ENCODE data around the gene DGKD. TPM values are rescaled to one million over a fixed set of nuclear protein-coding genes. Genes with fewer than 3 reads are reported as not detected.
A peak's percentile ranks its signal among the peaks of the same experiment; 100 is the strongest.

DGKD gene
- total and polyA plus RNA-seq, 4 donors: 26.0 to 75.0 (median 43.8) TPM

DNA sequence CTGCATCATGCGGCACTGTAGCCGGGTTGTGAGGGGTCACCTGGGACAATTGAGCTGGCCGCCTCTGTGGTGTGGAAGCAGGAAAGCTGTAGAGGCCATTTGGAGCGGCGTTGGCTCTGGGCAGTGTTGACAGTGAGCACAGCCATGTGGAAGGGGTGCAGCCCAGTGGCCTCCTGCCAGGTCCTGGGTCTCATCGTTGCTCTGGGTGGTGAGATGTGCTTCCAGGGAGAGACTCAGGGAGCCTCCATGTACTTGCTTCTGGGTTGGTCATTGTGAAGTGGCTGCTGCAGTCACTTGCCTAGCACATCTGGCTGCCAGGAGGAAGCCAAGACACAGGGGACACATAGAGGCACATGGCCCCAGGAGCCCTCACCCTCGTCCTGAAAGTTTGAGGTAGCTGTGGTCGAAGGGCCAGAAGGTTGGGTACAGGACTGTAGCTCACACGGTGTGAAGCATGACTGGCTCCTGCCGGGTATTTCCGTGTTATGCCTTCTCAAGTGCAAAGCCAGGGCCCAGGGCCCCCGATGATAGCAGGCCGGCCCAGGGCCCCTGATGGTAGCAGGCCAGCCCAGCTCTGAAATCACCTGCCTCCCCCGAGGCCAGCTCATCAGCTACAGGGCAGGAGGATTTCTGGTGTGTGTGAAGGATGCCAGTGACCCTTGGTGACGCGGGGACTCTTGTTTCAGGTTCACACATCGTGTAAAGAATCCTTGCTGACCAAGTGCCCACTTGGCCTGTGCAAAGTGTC lies 82.6 kb downstream of the DGKD start:
- Histone ChIP-seq H3K4me3 (ENCODE audit: low read depth, low read length) (no peak overlapping the region), H3K27me3 (ENCODE audit: control insufficient read depth, insufficient read depth, low read length) (no peaks in the 10 kb centered on the region), H3K4me1 (ENCODE audit: control insufficient read depth, insufficient read depth, low read length) (peaks cover 3% of the 10 kb centered on the region), H3K36me3 (ENCODE audit: control insufficient read depth, insufficient read depth, low read length) (peaks cover 62% of the 10 kb centered on the region), H3K9me3 (ENCODE audit: control insufficient read depth, insufficient read depth, low read length) (no peaks in the 10 kb centered on the region), H3K27ac (ENCODE audit: low read depth, low read length) (no peak overlapping the region)
- no peak for DNase-seq (ENCODE audit: low read depth in 4 of 6, low spot score in 6 of 6)
- WGBS (ENCODE audit: insufficient coverage): 94% methylated on average over 17 of the region's 17 CpGs

DNA sequence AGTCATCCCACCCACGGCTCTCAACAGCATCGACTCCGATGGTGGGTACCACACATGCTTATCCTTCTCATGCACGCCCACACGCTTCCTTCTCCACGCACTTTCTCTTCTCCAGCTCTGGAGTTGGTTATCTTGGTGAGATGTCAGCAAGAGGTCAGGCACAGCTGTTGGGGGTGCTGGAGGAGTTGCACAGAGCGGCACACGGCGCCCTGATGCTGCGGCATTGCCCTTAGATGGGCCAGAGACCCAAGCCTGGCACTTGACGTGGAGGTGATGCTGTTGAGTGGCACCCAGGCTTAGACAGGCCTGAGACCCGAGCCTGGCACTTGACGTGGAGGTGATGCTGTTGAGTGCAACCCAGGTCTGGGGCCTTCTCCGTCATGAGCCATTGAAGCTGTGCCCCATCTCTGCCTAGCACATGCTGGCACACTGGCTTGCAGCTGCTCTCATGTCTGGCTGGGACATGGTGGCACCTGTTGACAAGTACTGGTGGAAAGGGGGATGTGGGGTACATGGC lies 83.2 kb downstream of the DGKD start:
- no peak overlapping the region for H3K4me3 ChIP-seq (ENCODE audit: low read depth, low read length)
- DNase-seq (ENCODE audit: low read depth in 4 of 6, low spot score in 6 of 6): no peak
- no peaks in the 10 kb centered on the region for H3K9me3 ChIP-seq (ENCODE audit: control insufficient read depth, insufficient read depth, low read length)
- WGBS (ENCODE audit: insufficient coverage): 97% methylated on average over 11 of the region's 14 CpGs
- H3K4me1 ChIP-seq (ENCODE audit: control insufficient read depth, insufficient read depth, low read length): peaks cover 3% of the 10 kb centered on the region
- no peak overlapping the region for H3K27ac ChIP-seq (ENCODE audit: low read depth, low read length)
- no peaks in the 10 kb centered on the region for H3K27me3 ChIP-seq (ENCODE audit: control insufficient read depth, insufficient read depth, low read length)
- peaks cover 64% of the 10 kb centered on the region for H3K36me3 ChIP-seq (ENCODE audit: control insufficient read depth, insufficient read depth, low read length)

DNA sequence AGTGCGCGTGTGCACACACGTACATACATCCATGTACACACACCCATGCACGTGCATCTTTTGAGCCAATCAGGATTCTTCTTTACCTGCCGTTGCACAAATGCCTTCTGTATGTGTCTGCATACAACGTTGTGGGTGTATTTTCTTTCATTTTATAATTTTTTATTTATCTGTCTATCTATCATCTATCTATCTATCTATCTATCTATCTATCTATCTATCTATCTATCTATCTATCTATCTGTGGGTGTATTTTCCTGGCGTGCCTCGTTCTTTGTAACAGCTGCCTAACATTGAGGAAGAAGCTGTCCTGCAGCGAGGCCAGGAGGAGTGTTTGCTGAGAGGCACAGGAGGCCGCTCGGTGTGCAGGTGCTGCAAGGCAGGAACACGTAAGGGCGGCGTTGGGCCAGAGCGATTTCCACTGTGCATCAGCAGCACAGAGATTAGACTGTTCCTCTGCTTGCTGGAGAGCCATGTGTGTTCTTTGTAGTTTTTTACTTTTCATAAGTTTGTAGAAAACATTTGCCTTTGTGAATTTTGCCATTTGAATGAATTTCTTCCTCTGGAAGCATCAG lies 84.4 kb downstream of the DGKD start:
- H3K4me3 ChIP-seq (ENCODE audit: low read depth, low read length): no peak overlapping the region
- H3K36me3 ChIP-seq (ENCODE audit: control insufficient read depth, insufficient read depth, low read length): peaks cover 66% of the 10 kb centered on the region
- 100% methylated on average over 5 of the region's 15 CpGs for WGBS (ENCODE audit: insufficient coverage)

DNA sequence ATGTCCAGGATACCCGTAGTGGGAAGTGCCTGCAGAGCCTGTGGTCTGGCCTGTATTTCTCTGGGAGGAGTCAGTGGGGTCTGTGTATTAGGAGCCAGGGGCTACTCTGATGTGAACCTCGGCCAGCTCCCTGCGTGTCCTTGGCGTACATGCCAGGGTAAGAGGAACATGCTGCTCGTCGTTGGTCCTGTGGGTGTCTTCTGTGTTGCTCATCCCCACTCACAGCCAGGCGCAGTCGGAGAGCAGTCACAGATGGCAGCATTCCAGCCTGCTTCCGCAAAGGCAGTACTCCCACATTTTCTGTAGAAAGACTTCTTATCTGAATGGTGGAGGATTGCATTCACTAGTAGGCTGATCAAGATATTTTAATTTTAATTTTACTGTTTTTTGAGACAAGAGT lies 84.9 kb downstream of the DGKD start:
- peak in 2 of 6 donors; percentile 50 to 58 for DNase-seq (ENCODE audit: low read depth in 4 of 6, low spot score in 6 of 6)
- Histone ChIP-seq H3K36me3 (ENCODE audit: control insufficient read depth, insufficient read depth, low read length) (peaks cover 71% of the 10 kb centered on the region), H3K9me3 (ENCODE audit: control insufficient read depth, insufficient read depth, low read length) (no peaks in the 10 kb centered on the region), H3K27ac (ENCODE audit: low read depth, low read length) (no peak overlapping the region), H3K27me3 (ENCODE audit: control insufficient read depth, insufficient read depth, low read length) (no peaks in the 10 kb centered on the region), H3K4me3 (ENCODE audit: low read depth, low read length) (no peak overlapping the region), H3K4me1 (ENCODE audit: control insufficient read depth, insufficient read depth, low read length) (peaks cover 3% of the 10 kb centered on the region)
- WGBS (ENCODE audit: insufficient coverage): 60% methylated on average over 8 of the region's 9 CpGs

More for the DNA sequence above, 84.4 kb downstream of the DGKD start:
- no peaks in the 10 kb centered on the region for H3K27me3 ChIP-seq (ENCODE audit: control insufficient read depth, insufficient read depth, low read length)
- no peaks in the 10 kb centered on the region for H3K9me3 ChIP-seq (ENCODE audit: control insufficient read depth, insufficient read depth, low read length)
- peaks cover 3% of the 10 kb centered on the region for H3K4me1 ChIP-seq (ENCODE audit: control insufficient read depth, insufficient read depth, low read length)
- no peak overlapping the region for H3K27ac ChIP-seq (ENCODE audit: low read depth, low read length)
- DNase-seq (ENCODE audit: low read depth in 4 of 6, low spot score in 6 of 6): no peak

DNA sequence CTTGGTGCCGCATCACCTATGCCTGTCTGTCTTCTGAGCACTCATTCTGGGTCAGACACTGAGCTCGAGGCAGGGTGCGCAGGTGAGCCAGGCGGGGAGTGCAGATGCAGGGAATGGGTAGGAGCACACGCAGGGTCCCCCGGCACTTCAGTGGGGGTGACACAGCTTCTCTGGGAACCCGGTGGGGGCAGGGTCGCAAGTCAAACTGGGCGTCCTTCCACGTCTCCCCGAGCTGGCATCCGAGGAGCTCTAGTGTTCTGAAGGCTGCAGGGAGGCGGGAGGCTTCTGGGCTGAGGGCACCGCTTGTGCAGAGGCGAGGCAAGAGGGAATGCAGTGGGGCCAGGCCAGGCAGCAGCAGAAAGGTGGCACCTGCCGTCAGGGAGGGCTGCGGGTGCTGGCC lies 86.0 kb downstream of the DGKD start:
- Histone ChIP-seq H3K4me3 (ENCODE audit: low read depth, low read length) (no peak overlapping the region), H3K9me3 (ENCODE audit: control insufficient read depth, insufficient read depth, low read length) (no peaks in the 10 kb centered on the region), H3K27me3 (ENCODE audit: control insufficient read depth, insufficient read depth, low read length) (no peaks in the 10 kb centered on the region), H3K27ac (ENCODE audit: low read depth, low read length) (no peak overlapping the region), H3K36me3 (ENCODE audit: control insufficient read depth, insufficient read depth, low read length) (peaks cover 76% of the 10 kb centered on the region), H3K4me1 (ENCODE audit: control insufficient read depth, insufficient read depth, low read length) (peaks cover 3% of the 10 kb centered on the region)
- WGBS (ENCODE audit: insufficient coverage): 95% methylated on average over 17 of the region's 17 CpGs
- no peak for DNase-seq (ENCODE audit: low read depth in 4 of 6, low spot score in 6 of 6)

DNA sequence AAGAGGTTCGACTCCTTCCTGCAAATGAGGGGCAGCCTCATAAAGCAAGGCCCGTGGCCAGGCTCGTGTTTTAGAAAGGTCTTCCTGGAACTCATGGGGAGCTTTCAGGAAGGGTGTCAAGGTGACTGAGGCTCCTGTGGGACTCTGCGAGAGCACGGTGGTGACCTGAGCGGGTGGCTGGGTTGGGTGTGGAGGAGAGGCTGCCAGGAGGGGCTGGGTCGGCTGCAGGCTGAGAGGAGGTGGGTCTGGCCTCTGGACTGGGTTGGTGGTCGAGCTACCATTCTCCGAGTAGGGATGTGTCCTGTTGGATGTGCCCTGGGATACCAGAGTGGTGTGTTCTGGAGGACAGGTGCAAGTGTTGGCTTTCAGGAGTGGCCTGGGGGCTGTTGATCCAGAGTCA lies 86.4 kb downstream of the DGKD start:
- Histone ChIP-seq H3K36me3 (ENCODE audit: control insufficient read depth, insufficient read depth, low read length) (peaks cover 77% of the 10 kb centered on the region), H3K9me3 (ENCODE audit: control insufficient read depth, insufficient read depth, low read length) (no peaks in the 10 kb centered on the region), H3K27ac (ENCODE audit: low read depth, low read length) (no peak overlapping the region), H3K4me1 (ENCODE audit: control insufficient read depth, insufficient read depth, low read length) (peaks cover 3% of the 10 kb centered on the region), H3K4me3 (ENCODE audit: low read depth, low read length) (no peak overlapping the region), H3K27me3 (ENCODE audit: control insufficient read depth, insufficient read depth, low read length) (no peaks in the 10 kb centered on the region)
- no peak for DNase-seq (ENCODE audit: low read depth in 4 of 6, low spot score in 6 of 6)
- WGBS (ENCODE audit: insufficient coverage): 90% methylated on average over 9 of the region's 9 CpGs

DNA sequence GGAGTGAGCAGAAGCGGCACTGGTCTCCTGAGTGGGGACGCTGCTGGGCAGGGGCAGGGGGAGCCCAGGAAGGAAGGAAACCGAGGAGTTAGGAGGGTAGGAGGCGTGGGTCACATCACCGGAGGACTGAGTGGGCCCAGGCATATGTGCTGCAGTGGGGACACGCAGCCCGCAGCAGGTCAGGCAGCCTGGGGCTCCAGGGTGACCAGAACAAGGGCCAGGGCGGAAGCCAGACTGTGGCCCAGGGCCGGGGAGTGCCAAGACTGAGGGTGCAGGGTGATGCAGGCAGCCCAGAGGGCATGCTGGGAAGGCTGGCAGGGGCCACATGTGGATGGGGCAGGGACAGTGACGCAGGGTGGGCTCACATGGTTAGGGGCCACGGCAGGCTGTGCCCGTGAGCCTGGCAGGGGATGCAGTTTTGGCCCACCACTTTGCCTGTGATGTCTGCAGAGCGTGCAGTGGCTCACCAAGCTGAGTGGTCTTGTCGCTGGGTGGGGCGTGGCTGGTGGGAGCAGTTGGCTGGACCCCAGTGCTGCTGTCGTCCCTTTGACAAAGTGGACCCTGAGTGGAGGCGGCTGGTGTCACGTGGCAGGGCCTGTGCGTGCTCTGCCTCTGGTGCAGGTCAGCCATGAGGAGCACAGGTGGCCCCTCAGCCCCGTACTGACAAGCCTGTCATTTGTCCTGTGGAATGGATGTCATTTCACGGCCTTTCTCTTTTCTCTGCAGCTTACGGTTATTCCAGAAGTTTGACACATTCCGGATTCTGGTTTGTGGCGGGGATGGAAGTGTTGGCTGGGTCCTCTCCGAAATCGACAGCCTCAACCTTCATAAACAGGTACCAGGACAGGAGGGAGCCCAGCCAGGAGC lies 87.1 kb downstream of the DGKD start:
- DNase-seq (ENCODE audit: low read depth in 4 of 6, low spot score in 6 of 6): no peak
- WGBS (ENCODE audit: insufficient coverage): 90% methylated on average over 20 of the region's 26 CpGs
- Histone ChIP-seq H3K36me3 (ENCODE audit: control insufficient read depth, insufficient read depth, low read length) (peaks cover 75% of the 10 kb centered on the region), H3K27me3 (ENCODE audit: control insufficient read depth, insufficient read depth, low read length) (no peaks in the 10 kb centered on the region), H3K9me3 (ENCODE audit: control insufficient read depth, insufficient read depth, low read length) (no peaks in the 10 kb centered on the region), H3K27ac (ENCODE audit: low read depth, low read length) (no peak overlapping the region), H3K4me1 (ENCODE audit: control insufficient read depth, insufficient read depth, low read length) (peaks cover 3% of the 10 kb centered on the region), H3K4me3 (ENCODE audit: low read depth, low read length) (no peak overlapping the region)

DNA sequence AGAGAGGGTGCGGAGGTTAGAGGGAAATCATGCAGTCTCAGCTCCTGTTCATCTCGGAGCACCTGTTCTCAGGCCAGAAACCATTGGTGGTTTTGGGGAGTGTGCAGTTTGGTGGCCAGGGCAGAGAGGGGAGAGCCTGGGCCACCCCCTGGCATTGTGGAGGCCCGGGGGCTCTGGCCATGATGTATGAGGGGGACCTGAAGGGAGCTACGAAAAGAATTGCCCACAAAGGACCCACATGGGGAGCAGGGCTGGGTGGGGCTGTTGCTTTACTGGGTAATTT lies 87.7 kb downstream of the DGKD start:
- Histone ChIP-seq H3K27ac (ENCODE audit: low read depth, low read length) (no peak overlapping the region), H3K27me3 (ENCODE audit: control insufficient read depth, insufficient read depth, low read length) (no peaks in the 10 kb centered on the region), H3K4me3 (ENCODE audit: low read depth, low read length) (no peak overlapping the region), H3K36me3 (ENCODE audit: control insufficient read depth, insufficient read depth, low read length) (peaks cover 75% of the 10 kb centered on the region), H3K9me3 (ENCODE audit: control insufficient read depth, insufficient read depth, low read length) (no peaks in the 10 kb centered on the region), H3K4me1 (ENCODE audit: control insufficient read depth, insufficient read depth, low read length) (peaks cover 3% of the 10 kb centered on the region)
- DNase-seq (ENCODE audit: low read depth in 4 of 6, low spot score in 6 of 6): no peak
- WGBS (ENCODE audit: insufficient coverage): 68% methylated on average over 4 of the region's 4 CpGs

DNA sequence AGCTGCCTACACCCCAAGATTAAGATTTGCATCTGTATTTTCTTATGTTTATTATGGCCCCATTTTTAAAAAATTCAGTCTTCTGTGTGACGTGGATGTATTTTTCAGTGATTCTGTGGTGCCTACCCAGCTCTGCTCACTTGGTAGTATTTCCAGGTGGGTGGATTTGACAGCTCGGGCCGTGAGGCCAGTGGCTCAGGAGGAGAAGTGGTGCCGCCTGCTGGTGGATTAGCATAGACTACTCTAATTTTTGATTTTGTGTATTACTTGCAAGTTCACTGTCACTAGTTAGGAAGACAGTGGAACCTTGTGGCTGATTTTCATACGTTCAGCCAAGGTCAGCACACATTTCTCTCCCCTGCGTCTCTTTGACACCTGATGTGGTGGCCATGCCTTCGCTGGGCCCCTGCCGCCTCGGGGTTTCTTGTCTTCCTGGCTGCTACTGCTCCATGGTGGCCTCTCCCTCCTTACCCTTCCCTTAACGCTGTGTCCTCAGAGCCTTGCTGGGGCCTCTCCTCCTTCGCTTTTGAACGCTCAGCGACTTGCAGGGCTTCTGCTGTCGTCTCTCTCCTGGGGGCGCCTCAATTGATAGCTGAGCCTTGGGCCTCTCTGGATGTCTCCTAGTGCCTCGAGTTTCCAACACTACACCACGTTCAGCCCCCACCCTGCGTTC lies 89.4 kb downstream of the DGKD start:
- WGBS (ENCODE audit: insufficient coverage): 62% methylated on average over 17 of the region's 18 CpGs
- DNase-seq (ENCODE audit: low read depth in 4 of 6, low spot score in 6 of 6): peak in 5 of 6 donors; percentile 48 to 92 (median 62)

More for the DNA sequence above, 89.4 kb downstream of the DGKD start:
- Histone ChIP-seq H3K27ac (ENCODE audit: low read depth, low read length) (no peak overlapping the region), H3K4me3 (ENCODE audit: low read depth, low read length) (no peak overlapping the region), H3K36me3 (ENCODE audit: control insufficient read depth, insufficient read depth, low read length) (peaks cover 76% of the 10 kb centered on the region), H3K27me3 (ENCODE audit: control insufficient read depth, insufficient read depth, low read length) (no peaks in the 10 kb centered on the region), H3K4me1 (ENCODE audit: control insufficient read depth, insufficient read depth, low read length) (peaks cover 3% of the 10 kb centered on the region), H3K9me3 (ENCODE audit: control insufficient read depth, insufficient read depth, low read length) (no peaks in the 10 kb centered on the region)

All from spinal cord (tissue), 10 donors.